MCF 10A (cell line): Measurements from ENCODE around the gene CLVS2. TPM values are rescaled to one million over a fixed set of nuclear protein-coding genes. Genes with fewer than 3 reads are reported as not detected.

Source experiments
- BruUV-seq: library from RNA; stranded (reverse); fragments of 400-500 nt; replicated peaks from 2 replicates; lab custom pipeline; 2021; lab: Mats Ljungman, UMichigan
- CTCF ChIA-PET: fragments of 300-600 bp; sonication (Branson Sonifier 250); formaldehyde crosslinking; extraction: SDS; loops from one replicate; lab custom pipeline; 2021; ENCODE audit warnings: antibody characterized with exemption, inconsistent platforms; lab: Yijun Ruan, JAX
- POLR2A ChIA-PET: fragments of 300-600, 350-650 bp; sonication (Branson Sonifier 250); formaldehyde crosslinking; extraction: SDS; loops from one replicate; lab custom pipeline; 2020; ENCODE audit warnings: antibody characterized with exemption, inconsistent platforms; lab: Yijun Ruan, JAX
- DNase-seq: peaks from one replicate; pipeline ENCODE4 v3.0.0-alpha.2; 2018; ENCODE audit not compliant: unreplicated experiment
- H3K27ac Mint-ChIP-seq: one replicate; pipeline ENCODE4 v1.8.0; 2022; ENCODE audit warnings: mild to moderate bottlenecking, low read depth, mixed read lengths; ENCODE audit not compliant: unreplicated experiment
- H3K27me3 Mint-ChIP-seq: one replicate; pipeline ENCODE4 v1.8.0; 2022; ENCODE audit warnings: mixed read lengths; ENCODE audit not compliant: insufficient read depth, unreplicated experiment
- H3K36me3 Mint-ChIP-seq: one replicate; pipeline ENCODE4 v1.8.0; 2022; ENCODE audit warnings: mild to moderate bottlenecking, moderate library complexity, mixed read lengths; ENCODE audit not compliant: insufficient read depth, unreplicated experiment
- H3K4me1 Mint-ChIP-seq: one replicate; pipeline ENCODE4 v1.8.0; 2022; ENCODE audit warnings: mixed read lengths; ENCODE audit not compliant: insufficient read depth, unreplicated experiment
- H3K4me3 Mint-ChIP-seq: one replicate; pipeline ENCODE4 v1.8.0; 2022; ENCODE audit warnings: mild to moderate bottlenecking, moderate library complexity, mixed read lengths; ENCODE audit not compliant: unreplicated experiment
- H3K9me3 Mint-ChIP-seq: one replicate; pipeline ENCODE4 v1.8.0; 2022; ENCODE audit warnings: mixed read lengths; ENCODE audit not compliant: unreplicated experiment
- intact Hi-C: fragments of 100-400 bp; cut with micrococcal nuclease; formaldehyde crosslinking; loops from 2 replicates; pipeline ENCODE4 v1.14.1; 2022
- total RNA-seq: library from RNA; stranded (reverse); gene quantifications from 2 replicates; pipeline ENCODE4 v1.2.3, GENCODE V29; 2022
- TF ChIP-seq, protein P1 (sequence below): fragments of 200-600 bp; IDR thresholded peaks from one replicate; pipeline ENCODE4 v1.8.0; 2022; ENCODE audit warnings: antibody characterized with exemption, mild to moderate bottlenecking; ENCODE audit not compliant: unreplicated experiment

CLVS2 gene
- total RNA-seq, 1 experiment from 2014 or later: not detected

DNA sequence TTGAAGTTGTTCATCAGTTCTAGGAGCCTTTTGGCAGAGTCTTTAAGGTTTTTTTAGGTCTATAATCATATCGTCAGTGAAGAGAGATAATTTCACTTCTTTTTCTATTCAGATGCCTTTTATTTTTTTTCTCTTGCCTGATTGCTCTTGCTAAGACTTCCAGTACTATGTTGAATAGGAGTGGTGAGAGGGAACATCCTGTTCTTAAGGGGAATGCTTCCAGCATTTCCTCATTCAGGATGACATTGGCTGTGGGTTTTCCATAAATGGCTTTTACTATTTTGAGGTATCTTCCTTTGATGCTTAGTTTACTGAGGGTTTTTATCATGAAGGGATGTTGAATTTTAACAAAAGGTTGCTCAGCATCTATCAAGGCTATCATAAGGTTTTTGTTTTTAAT, 109.5 kb downstream of the CLVS2 start:
- ChIA-PET POLR2A (no interaction called here), CTCF (no interaction called here)
- no TSS peak for BruUV-seq
- H3K36me3 Mint-ChIP-seq: no peaks in the 10 kb centered on the region
- TF ChIP-seq, protein P1, sequence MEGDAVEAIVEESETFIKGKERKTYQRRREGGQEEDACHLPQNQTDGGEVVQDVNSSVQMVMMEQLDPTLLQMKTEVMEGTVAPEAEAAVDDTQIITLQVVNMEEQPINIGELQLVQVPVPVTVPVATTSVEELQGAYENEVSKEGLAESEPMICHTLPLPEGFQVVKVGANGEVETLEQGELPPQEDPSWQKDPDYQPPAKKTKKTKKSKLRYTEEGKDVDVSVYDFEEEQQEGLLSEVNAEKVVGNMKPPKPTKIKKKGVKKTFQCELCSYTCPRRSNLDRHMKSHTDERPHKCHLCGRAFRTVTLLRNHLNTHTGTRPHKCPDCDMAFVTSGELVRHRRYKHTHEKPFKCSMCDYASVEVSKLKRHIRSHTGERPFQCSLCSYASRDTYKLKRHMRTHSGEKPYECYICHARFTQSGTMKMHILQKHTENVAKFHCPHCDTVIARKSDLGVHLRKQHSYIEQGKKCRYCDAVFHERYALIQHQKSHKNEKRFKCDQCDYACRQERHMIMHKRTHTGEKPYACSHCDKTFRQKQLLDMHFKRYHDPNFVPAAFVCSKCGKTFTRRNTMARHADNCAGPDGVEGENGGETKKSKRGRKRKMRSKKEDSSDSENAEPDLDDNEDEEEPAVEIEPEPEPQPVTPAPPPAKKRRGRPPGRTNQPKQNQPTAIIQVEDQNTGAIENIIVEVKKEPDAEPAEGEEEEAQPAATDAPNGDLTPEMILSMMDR: no peak
- H3K27ac Mint-ChIP-seq: peak overlapping the region; percentile 94
- DNase-seq: no peak
- H3K4me1 Mint-ChIP-seq: peaks cover 18% of the 10 kb centered on the region
- H3K4me3 Mint-ChIP-seq: no peak overlapping the region
- peaks cover 6% of the 10 kb centered on the region for H3K9me3 Mint-ChIP-seq
- no peaks in the 10 kb centered on the region for H3K27me3 Mint-ChIP-seq
- intact Hi-C loops: no loop called here

DNA sequence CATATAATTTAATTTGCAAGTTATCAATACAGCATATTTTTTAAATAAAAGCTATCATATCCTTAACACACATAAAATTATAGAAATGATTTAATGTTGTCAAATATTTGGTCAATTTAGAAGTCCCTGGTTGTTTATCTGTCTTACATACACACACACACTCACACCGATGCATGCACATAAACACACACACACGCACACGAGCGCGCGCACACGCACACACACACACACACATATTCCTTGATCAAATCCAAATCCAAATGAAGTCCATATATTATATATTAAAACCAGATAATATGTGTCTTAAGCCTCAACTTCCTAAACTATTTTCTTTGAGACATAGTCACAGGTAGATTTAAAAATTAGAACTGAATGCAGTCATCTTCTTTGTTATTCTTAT, 120.3 kb downstream of the CLVS2 start:
- ChIA-PET CTCF (no interaction called here), POLR2A (interaction anchor here (0.7 kb wide), 1 partner anchor 91 kb away, joined by 3 read pairs; no protein-coding TSS in a partner anchor)
- no peak for DNase-seq
- no TSS peak for BruUV-seq
- Mint-ChIP-seq H3K27me3 (no peaks in the 10 kb centered on the region), H3K4me1 (no peaks in the 10 kb centered on the region), H3K9me3 (no peaks in the 10 kb centered on the region), H3K4me3 (no peak overlapping the region), H3K36me3 (no peaks in the 10 kb centered on the region), H3K27ac (no peak overlapping the region)
- TF ChIP-seq, protein P1: no peak
- intact Hi-C loops: no loop called here

DNA sequence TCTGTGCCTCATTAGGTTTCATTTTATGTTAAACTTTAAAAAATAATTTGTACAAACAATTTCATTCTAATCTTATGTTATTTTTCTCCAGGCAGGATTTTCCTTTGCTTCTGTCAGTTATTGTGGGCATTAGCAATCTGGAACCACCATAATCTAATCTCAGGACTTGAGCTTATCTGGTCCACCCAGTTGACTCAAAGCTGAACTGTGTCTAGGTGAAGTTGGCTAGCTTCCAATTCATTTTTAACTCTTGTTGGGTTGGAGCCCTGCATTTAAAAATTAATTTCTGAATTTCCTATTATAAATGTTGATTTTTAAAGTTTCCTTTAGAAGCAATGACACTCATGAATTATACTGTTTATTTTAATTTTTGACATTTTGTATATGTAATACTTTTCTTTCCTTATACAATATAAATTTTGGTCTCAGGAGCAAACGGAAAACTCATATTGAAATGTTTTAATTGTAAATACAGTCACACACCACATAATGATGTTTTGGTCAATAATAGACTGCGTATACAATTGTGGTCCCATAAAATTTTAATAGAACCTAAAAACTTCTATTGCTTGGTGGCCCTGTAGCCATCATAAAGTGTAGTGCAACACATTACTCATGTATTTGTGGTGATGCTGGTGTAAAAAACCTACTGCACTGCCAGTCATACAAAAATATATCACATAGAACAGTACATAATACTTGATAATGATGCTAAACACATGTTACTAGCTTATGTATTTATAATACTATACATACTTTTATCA, 121.3 kb downstream of the CLVS2 start:
- no peak overlapping the region for H3K27ac Mint-ChIP-seq
- H3K4me3 Mint-ChIP-seq: no peak overlapping the region
- TF ChIP-seq, protein P1: no peak
- intact Hi-C loops: no loop called here
- DNase-seq: no peak
- H3K36me3 Mint-ChIP-seq: no peaks in the 10 kb centered on the region
- H3K4me1 Mint-ChIP-seq: no peaks in the 10 kb centered on the region
- H3K27me3 Mint-ChIP-seq: no peaks in the 10 kb centered on the region
- ChIA-PET POLR2A (no interaction called here), CTCF (interaction anchor here (0.6 kb wide), 1 partner anchor 173 kb away, joined by 3 read pairs; no protein-coding TSS in a partner anchor)
- no TSS peak for BruUV-seq
- H3K9me3 Mint-ChIP-seq: no peaks in the 10 kb centered on the region

DNA sequence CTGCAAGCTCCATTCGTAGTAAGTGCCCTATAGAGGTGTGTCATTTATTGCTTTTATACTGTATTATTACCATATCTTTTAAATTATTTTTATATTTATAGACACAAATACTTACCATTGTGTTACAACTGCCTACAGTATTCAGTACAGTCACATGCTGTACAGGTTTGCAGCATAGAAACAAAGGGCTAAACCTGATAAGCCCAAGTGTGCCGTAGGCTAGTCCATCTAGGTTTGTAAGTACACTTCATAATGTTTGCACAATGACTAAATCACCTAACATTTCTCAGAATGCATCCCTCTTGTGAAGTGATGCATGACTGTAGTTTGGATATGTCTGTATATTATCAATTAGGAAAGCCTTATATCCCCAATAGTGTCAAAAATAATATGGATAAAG, 122.8 kb downstream of the CLVS2 start:
- peak; percentile 17 for DNase-seq
- ChIA-PET CTCF (no interaction called here), POLR2A (no interaction called here)
- H3K9me3 Mint-ChIP-seq: no peaks in the 10 kb centered on the region
- H3K4me3 Mint-ChIP-seq: no peak overlapping the region
- no peaks in the 10 kb centered on the region for H3K36me3 Mint-ChIP-seq
- intact Hi-C loops: no loop called here
- H3K4me1 Mint-ChIP-seq: no peaks in the 10 kb centered on the region
- H3K27me3 Mint-ChIP-seq: no peaks in the 10 kb centered on the region
- BruUV-seq: no TSS peak
- no peak overlapping the region for H3K27ac Mint-ChIP-seq
- TF ChIP-seq, protein P1: no peak

Other genes starting within 250 kb of the CLVS2 start
- not detected in 2 replicates for gene FABP7, start 216.5 kb upstream of the CLVS2 start, total RNA-seq
- 3.5 and 4.7 TPM in 2 replicates for gene SMPDL3A, start 207.0 kb upstream of the CLVS2 start, total RNA-seq